HG02759 (cell line): ENCODE measurements around the gene PSMD14.
A peak's percentile ranks its signal among the peaks of the same experiment; 100 is the strongest.
"Not testable (repeated sequence)": the region's sequence is repeated elsewhere in the genome, so short reads cannot be mapped to it uniquely, and the experiment has no call there.

Source experiments
- ATAC-seq: cut with Tn5 transposase; IDR thresholded peaks from one replicate; pipeline ENCODE4 v1.9.1; 2021; ENCODE audit warnings: mild to moderate bottlenecking, moderate library complexity; ENCODE audit not compliant: unreplicated experiment

The PSMD14 gene

DNA sequence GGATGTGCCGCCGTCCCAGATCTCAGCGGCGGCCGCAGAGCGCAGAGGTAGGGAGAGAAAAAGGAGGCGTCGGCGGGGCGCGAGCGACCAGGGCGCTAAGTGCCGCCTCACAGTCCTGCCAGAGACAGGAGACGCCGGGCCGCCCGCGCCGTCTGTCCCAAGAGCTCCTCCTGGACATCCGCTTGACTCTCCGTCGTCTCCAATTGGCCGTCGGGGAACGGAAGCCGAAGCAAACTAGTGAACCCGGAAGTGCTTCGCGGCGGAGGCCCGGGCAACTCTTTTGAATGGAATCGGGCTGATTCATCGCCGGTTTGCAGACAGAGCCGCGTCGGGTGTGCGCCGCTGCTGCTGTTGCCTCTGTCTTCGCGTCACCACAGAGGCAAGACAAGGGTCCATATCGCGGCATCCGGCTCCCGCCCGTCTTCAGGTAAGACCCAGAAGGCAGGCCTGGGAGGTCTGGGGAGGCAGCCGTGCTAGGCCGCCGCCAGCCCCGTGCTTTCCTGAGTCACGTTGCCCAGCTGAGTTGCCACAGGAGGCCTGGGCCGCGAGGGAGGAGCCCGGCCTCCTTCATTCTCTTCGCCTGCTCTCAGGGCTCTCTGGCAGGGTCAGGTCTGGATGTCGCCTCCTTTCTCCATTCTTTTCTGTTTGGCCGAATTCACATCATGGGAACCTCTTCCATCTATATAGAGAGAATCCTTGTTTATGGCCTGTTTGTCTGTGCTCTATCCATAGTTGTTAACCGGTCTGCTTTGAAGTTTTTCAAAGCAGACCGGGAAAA is at the start of gene PSMD14:
PSMD14 (plus strand) TSS at position 248 of the 778 bp plus-strand sequence. CDS start 10,401 bp downstream, outside the sequence.
- peak; percentile 97 for ATAC-seq

DNA sequence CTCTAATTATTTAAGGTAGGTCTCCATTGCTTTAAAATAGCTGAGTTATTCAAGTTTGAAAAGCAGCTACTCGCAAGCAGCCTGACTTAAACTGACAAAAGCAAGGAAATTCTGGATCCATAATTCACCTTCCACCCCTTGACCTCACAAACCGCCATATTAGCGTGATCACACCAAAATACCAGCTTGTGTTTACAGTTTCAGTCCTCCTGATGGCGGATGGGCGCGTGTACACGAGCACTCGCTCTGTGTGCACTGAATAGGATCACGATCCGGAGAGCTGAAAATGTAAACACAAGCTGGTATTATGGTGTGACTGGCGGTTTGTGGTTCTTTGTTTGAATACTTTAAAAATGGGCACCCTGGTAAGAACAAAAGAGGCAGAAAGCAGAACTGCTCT is 42.4 kb upstream of the PSMD14 start:
- no peak for ATAC-seq

DNA sequence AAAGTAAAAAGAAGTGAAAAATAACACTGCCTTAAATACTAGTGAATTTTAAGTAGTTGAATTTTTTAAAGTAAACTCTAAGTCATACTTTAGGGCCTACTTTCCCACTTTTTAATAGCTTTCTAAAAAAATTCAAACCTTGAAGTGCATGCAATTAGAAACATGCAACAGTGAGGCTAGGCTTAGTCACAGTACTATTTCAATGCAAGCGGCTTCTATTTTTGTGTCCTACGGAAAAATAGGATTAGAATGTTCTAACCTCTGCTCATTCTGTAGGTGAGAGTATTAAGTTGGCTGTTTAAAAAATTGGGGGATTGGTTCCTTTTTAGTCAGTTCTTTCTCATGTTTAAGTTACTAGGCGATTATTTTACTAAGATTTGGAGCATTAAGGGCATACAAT is 39.1 kb upstream of the PSMD14 start:
- ATAC-seq, result no peak

DNA sequence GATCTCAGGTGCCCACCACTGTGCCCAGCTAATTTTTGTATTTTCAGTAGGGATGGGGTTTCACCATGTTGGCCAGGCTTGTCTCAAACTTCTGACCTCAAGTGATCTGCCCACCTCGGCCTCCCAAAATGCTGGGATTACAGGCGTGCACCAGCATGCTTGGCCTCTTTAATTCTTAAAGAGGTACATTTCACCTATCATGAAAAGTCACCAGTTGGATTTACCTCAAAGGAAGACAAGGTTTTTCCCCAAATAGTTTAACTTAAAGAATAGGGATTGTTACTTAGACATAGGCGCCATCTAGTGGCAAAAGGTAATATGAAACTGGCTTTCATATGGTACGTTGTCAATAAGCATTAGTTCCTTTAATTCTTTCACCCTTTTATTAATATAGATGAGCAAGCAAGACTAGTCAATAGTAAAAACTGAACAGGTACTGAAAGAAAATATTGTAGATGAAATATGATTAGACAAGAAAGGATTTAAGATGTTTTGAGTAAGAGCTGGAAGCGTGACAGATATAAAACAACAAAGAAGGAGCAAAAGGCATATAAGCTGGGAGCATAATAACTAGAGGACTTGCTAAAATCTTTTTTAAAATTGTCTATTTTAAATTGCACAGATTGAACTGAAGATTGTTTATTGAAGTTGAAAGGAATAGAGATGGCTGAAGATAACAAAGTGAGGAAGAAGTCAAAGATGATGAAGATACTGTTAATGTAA is 35.0 kb upstream of the PSMD14 start:
- ATAC-seq, result peak; percentile 81

DNA sequence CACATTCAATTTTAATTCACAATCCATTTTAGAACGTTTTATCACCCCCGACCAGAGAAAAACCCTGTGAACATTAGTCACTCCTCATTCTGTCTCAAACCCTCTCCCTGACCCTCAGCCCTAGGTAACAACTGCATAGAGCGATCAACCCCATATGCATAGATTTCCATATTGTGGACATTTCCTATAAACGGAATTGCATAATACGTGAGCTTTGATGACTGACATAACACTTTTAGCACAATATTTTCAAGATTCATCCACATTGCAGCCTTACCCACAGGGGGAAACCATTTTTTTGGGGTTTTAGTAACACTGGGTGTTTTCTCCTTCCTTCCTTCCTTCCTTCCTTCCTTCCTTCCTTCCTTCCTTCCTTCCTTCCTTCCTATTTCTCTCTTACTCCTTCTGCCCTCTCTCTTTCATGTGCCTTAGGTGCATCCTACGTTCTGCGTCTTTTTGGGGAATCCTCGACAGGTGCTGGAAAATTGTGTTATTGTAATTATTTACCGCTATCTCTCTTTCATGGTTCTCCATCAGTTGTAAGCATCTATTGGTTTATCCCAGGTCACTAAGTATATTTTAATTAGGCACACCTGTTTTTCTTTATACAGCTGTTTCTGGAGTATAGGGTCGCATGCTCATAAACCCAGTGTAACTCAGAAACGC is 29.5 kb upstream of the PSMD14 start:
- ATAC-seq, result not testable (repeated sequence)

DNA sequence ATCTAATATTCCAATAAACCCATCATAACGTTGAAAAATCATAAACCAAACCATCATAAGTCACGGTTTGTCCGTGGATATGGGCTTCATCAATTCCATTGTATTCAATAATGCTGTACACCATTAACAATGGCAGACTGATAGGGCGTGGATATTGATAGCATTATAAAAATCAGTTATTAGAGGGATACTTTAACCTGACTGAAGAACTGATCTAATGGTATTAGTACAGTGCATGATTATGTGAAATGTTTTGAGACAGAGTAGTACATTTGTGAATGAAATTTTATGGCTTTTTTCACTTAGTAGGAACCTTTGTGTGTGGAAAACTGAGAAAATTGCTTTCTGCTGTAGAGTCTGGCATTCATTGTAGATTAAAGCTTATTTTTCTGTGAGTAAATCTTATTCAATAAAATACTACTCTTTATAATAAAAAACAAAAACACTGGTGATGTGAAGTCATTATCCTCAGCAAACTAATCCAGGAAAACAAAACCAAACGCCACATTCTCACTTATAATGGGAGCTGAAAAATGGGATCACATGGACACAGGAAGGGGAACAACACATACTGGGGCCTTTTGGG is 28.9 kb upstream of the PSMD14 start:
- ATAC-seq, result not testable (repeated sequence)

DNA sequence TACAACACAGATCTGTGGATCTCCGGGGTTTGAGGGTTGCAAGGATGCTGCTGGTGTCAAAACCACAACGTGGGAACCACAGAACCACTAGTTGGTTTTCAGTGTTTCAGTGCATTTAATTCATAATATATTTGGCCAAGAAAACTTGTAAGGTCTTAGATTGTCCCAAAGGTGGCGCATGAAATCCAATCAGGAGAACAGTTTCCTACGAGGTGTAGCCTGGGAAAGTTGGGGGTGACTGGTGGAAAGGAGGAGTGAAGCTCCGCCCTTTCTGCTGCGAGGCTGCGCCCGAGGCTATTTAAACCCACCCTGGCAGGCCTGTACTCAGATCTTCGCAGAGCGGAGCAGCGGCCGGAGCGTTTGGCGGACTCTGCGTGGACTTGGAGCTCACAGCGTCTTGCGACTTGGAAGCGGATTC is 27.3 kb upstream of the PSMD14 start:
- ATAC-seq, result not testable (repeated sequence)

DNA sequence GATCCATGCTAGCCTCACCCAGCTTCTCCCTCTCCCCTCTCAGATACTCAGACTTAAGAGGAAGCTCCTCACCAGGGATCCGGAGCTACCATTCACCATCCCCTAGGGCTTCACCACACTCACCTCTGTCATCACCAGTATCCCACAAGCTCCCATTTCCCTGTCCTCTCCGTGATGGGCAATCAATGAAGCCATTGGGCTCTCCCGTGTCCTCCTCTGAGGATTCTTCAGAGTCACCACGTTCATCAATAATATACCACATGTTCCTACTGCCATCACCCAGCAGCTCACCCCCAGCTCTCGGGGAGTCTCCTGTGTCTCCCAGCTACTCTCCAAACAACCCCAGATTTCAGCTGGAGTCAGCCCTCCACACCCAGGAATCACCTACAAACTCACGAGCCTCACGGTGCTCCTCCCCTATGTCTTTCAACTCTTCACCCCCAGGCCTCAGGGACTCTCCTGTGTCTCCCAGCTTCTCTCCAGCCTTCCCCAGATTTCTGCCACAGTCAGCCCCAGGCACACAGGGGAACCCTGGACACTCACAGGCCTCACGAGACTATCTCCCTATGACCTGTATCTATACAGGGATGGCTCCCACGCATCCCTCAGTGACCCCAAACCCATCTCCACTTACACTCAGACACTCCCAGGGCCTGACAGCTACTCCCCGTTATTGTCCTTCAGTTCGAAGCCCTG is 26.5 kb upstream of the PSMD14 start:
- ATAC-seq, result not testable (repeated sequence)

DNA sequence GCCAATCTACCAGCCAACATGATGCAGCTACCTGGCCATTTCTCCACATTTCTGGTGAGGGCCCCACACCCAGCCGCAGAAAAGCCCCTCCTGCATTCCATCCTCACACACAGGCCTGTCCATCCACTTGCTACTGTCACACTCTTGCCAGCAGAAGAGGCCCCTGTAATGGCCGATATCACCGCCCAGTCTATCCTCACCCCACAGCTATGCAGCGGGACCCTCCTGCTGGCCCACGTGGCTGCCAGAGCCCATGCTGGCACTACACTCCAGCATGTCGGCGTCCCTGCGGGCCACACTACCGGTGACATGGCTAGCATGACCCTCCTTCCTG is 25.9 kb upstream of the PSMD14 start:
- not testable (repeated sequence) for ATAC-seq

DNA sequence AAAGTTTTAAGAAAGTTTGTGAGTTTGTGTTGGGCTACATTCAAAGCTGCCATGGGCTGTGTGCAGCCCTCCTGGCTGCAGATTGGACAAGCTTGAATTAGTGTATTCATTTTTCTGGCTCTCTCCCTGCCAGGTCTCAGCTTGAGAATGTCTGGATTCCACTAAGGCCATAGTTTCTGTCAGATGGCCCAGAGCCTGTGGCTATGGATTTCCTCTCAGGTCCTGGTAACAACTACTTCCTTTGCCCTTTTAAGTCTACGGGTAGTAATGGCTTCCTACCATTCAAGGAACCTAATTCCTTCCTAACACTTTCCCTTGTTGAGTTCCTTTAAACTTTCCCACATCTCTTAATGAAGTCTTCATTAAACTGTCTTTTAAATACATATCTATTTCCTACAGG is 24.3 kb upstream of the PSMD14 start:
- ATAC-seq, result no peak

DNA sequence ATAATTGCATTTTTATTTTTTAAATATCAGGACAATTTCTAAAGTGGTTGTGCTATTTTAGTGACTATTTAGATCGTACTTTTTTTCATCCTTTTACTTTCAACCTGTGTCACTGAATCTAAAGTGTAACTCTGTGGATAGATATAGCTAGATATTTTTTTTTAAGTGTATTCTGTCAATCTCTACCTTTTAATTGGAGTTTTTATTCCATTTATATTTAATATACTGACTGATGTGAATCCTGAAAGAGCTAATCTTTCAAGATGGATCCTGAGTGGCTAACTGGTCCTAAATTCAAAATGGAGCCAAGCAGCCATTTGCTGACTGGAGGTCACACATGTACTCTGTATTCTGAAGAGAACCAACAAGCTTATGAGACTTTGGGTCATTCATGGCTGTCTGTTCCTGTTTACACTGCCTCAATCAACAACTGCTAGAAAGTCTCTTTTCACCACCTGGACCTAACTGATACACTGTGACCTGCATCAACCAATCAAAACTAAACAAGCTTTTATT is 4.6 kb upstream of the PSMD14 start:
- no peak for ATAC-seq

DNA sequence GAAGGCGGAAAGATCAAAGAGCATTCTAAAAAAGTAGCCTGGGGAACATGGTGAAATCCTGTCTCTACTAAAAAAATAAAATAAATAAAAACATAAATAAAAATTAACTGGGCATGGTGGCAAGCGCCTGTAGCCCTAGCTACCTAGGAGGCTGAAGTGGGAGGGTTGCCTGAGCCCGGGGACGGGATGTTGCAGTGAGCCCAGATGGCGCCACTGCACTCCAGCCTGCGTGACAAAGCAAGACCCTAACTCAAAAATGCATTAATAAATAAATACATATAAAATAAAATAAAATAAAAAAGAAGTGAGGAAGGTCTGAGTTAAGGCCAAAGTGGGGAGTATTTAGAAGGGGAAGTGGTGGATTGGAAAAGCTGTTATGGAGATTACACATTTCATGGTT is 1.3 kb upstream of the PSMD14 start:
- no peak for ATAC-seq

DNA sequence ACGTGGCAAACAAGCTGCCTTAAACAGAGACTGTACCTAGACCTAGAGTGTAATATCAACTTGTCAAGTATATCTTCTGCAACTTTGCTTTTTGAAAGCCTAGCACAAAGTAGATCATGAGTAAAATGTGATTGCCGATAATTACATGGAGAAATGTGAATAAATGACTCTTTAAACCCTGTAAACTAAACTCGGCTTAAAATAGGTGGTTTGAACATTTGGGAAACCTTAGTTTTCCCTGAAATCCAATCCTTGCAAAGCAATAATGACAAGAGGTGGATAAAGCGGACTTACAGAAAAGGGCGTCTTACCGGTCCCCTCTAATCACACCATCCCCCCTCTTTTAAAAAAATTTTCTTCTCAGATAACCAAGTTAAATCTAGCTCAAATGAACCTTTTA is 549 bp upstream of the PSMD14 start:
- ATAC-seq, result no peak

DNA sequence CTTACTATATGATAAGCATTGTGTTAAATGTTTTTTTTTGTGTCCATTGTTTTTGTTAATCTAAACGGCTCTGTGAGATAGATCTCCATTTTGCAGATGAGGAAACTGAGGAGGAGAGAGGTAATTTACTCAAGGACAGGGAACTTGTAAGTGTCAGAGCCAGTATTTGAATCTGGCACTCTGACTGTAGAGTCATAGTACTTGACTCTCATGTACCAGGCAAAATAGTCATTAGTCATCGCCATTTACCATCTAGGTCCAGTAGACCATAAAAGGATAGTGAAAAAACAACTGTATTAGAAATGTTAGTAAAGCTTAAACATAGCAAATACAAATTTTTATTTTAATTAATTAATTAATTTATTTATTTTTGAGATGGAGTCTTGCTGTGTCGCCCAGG is 4.8 kb downstream of the PSMD14 start:
- no peak for ATAC-seq

DNA sequence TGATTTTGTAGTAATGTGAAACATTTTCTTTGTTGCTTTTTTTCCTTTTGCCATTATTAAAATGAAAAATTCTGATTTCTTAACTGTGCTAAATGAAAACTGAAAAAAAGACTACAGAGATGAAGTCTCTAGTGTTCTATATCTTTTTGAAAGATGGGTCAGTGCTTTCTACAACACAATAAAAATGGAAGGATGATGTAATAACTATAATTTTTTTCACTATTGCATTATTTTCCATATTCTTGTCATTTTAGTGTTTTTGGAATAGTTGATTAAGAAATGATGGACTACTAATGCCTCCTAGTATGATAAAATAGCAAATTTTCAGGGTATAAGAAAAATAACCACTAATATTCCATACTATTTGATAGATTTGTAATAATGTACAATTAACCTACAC is 7.2 kb downstream of the PSMD14 start:
- ATAC-seq, result no peak

DNA sequence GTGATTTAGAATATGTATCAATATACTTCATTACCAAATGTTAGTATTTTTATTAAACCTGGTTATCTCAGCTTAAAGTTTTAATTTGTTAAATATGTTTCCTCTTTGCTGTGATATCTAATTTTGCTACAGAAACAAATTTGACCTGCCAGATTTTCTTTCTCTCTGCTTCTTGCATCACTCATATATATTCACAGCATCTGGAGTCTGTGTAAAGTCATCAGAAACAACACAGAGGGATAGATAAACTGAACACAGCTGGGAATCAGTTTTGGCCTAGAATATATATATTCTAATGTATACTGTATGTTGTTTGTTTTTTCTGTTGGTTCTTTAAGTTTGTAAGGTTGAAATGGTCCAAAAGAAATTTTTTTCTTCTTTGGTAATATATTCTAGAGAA is 8.5 kb downstream of the PSMD14 start:
- ATAC-seq, result no peak

DNA sequence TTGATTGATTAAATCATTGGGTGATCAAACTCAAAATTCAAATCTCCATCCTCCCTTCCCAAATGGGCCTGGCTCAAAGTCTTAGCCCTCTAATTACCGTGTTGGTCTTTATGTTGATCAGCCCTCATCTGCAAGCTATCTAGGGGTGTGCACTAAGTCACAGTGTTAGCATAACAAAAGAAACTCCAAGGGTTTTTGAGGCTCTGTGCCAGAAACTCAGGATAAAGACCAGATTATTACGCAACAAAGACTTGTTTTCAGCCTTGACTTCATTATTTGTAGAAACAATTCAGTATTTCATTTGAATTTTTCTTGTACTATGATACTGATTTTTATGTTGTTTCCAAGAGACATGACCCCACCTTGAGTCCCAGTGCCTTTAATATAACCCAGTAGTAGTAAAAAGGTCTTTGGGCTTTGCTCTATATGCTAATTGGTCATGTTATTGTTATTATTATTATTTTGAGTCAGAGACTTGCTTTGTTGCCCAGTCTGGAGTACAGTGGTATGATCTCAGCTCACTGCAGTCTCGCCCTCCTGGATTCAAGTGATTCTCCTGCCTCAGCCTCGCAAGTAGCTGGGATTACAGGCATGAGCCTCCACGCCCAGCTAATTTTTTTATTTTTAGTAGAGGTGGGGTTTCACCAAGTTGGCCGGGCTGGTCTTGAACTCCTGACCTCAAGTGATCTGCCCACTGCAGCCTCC is 13.9 kb downstream of the PSMD14 start:
- no peak for ATAC-seq

DNA sequence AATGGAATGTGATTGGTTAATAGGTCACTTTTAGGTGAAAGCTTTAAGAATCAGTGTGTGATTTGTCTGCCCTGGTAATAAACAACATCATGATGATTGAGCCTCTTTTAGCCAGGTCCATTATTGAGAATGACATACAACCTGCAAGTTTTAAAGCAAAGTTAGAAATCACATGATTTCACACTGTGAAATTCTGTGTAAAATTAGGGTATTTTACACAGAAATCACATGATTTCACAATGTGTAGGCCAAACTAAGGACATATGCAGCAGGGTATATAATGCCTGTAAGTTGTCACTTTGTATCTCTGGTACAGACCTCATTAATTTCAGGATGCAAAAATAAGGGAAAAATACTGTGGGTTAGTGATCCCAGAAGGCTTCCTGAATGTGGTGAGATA is 16.7 kb downstream of the PSMD14 start:
- no peak for ATAC-seq

DNA sequence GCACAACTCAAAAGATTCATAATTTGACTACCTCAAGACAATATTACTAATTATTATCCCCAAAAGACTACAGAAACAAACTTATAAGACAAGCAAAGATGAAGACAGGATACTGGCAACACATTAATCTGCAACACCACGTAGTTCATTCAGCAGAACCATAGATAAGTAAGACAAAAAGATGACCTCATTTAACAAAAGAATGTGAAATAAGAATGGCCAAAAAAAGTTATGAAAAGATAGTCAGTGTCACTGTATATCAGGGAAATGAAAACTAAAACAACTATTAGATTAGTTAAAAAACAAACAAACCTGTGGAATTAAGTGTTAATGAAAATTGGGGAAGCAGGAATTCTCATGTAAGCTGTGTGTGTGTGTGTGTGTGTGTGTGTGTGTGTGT is 19.4 kb downstream of the PSMD14 start:
- no peak for ATAC-seq

DNA sequence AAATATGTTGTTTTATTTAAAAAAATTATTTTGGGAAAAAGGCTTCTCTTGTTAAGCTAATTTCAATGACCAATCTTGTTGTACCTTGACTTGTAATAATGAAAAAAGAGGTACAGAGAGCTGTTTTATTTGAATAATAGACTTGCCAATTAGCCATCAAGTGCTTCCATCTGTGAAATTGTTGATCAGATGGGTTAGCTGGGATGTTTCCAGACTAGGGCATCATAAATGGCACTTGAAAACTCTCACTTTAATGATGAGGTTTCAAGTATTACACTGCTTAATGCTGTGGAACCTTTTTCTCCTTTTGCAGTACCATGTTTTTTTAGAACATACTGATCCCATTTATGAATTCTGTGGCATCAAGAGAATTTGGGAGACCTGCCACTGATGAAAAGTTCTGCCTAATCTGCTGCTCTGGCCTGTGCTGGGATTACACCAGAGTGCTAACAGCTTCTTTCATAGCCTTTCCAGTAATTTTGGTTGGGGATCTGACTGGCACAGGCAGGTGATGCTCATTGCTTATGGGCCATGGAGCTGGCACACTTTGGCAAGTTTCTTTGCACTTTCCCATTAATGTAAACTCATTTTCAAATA is 24.2 kb downstream of the PSMD14 start:
- no peak for ATAC-seq
